ENCODE measurements around the gene DMD.

GRCh38 chrX:31168551-31168950, 2042.8 kb downstream of the DMD start:
- no peak for TF ChIP-seq CTCF (IDR thresholded peaks at IDR 0.05)
- TF ChIP-seq EZH2phosphoT487 (IDR thresholded peaks at IDR 0.05) = no peak
- no peak for TF ChIP-seq EZH2 (IDR thresholded peaks at IDR 0.05)

Measured in neural progenitor cell (in vitro differentiated cells).